CD4-positive, alpha-beta T cell treated with Interleukin-15 for 4 hours (primary cell): Measurements from ENCODE around the gene DISC1.

Source experiments
- DNase-seq: peaks from one replicate; pipeline ENCODE4 v3.0.0-alpha.2; 2020; ENCODE audit warnings: low spot score

Gene DISC1

GRCh38 chr1:232045139-232045994, 418.8 kb downstream of the DISC1 start:
- no peak for DNase-seq

GRCh38 chr1:232046451-232047306, 420.1 kb downstream of the DISC1 start:
- DNase-seq = no peak

- no peak for DNase-seq
Observed at GRCh38 chr1:232047473-232047872, 420.9 kb downstream of the DISC1 start.

- no peak for DNase-seq
Observed at GRCh38 chr1:232048481-232048880, 421.9 kb downstream of the DISC1 start.

GRCh38 chr1:232049335-232049734, 422.7 kb downstream of the DISC1 start:
- DNase-seq = no peak

GRCh38 chr1:232057217-232057895, 430.8 kb downstream of the DISC1 start:
- DNase-seq = no peak

GRCh38 chr1:232057896-232058274, 431.3 kb downstream of the DISC1 start:
- DNase-seq = no peak

- no peak for DNase-seq
Observed at GRCh38 chr1:232059726-232060374, 433.3 kb downstream of the DISC1 start.

- no peak for DNase-seq
Observed at GRCh38 chr1:232062967-232063366, 436.4 kb downstream of the DISC1 start.

GRCh38 chr1:232066521-232066920, 439.9 kb downstream of the DISC1 start:
- no peak for DNase-seq

- no peak for DNase-seq
Observed at GRCh38 chr1:232074265-232074664, 447.7 kb downstream of the DISC1 start.

GRCh38 chr1:232077809-232078208, 451.2 kb downstream of the DISC1 start:
- DNase-seq = no peak

GRCh38 chr1:232084584-232085223, 458.1 kb downstream of the DISC1 start:
- DNase-seq = no peak

GRCh38 chr1:232090816-232091215, 464.2 kb downstream of the DISC1 start:
- DNase-seq = no peak
